GM10847 (cell line): ENCODE results near the gene TRIOBP.

ENCODE experiments used
- POLR2A ChIP-seq: IDR thresholded peaks from 2 replicates; pipeline ENCODE4 v1.6.1; 2011; ENCODE audit not compliant: insufficient read length; ENCODE audit errors: extremely low read depth

TRIOBP gene

DNA sequence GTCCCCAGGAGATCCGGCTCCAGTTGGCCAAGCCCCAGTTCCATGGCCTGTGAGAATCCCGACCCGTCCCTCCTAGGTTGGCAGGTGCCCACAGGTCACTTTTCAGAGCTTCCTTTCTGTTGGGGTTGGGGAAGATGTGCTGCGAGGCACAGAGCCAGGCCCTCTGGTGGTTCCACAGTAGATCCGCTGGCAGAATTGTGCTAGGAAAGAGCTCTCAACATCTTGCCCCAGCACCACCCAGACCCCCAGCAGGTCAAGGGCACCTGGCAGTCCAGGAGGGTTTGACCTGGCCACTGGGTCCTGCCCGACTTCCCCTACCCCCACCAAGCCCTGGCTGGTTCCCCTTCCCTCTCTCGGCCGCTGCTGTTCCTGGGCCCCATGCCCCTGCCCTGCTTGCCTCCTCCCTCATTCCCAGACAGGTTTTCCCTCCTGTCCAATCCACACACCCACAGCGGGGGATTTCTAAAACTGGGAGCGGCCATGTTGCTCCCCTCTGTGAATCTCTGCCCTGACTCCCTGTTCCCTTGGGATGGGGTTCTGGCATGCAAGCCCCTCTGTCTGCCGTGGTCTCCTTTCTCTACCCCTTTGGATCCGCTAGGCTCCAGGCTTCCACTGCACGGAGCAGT, 84.7 kb downstream of the TRIOBP start:
- TF ChIP-seq POLR2A: no peak

DNA sequence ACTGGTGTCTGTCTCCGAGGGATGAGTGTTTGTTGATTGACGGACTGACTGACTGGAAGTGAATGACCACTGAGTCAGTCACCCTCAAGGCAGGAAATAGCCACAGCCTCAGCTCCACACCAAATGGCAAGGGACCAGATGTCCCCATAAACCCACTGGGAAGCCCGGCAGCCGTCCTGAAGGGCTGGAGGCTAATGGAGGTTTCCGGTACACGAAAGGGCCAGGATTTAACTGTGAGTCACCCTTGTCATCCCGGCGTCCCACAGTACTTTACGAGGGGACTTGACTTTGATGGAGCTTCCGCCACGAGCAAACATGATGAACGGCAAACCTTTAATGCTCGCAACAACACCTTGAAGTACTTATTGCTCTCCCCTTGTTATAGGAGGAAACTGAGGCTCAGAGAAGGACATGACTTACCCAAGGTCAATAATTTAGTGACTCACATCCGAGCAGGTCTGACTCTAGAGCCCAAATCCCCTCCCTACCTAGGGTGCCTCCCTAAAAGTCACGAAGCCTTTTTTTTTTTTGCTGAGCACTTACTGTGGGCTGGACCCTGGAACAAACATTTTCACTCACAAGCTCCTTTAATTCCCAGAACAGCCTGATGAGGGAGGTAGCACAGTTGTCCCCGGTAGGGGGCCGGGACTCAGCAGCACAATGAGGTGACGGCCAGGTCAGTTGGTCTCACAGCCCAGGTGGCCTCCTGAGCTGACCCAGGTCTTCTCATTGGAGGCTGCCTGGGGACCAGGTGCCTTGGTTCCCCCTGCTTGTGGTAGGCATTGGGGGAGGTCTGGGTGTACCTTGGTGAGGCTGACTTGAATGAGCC, 85.7 kb downstream of the TRIOBP start:
- no peak for TF ChIP-seq POLR2A

DNA sequence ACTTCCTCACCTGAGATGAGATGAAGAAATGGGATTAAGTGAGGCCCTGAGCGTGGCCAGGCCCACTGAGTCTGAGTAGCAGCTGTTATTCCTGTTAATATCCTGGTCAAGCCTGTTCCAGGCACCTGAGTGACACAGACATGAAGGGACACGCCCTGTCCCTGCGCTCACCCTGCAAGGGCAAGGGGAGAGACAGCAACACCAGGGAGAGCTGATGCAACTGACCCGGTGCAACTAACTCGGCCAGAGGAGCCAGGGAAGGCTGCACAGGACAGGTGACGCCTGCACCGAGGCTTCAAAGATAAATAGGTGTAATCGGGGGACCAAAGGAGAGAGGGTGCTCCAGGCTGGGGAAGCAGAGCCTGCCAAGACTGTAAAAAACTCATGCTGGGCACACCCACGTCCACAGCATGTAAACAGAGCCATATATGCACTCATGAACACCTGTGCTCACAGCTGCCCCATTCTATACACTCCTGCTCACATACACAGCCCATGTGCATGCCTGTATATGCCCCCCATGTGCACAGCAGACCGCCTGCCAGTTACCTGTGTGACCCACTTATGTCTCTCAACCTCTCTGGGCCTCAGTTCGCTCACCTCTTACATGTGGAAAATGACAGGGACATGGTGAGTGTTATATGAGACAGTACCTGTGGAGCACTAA, 88.1 kb downstream of the TRIOBP start:
- no peak for TF ChIP-seq POLR2A

DNA sequence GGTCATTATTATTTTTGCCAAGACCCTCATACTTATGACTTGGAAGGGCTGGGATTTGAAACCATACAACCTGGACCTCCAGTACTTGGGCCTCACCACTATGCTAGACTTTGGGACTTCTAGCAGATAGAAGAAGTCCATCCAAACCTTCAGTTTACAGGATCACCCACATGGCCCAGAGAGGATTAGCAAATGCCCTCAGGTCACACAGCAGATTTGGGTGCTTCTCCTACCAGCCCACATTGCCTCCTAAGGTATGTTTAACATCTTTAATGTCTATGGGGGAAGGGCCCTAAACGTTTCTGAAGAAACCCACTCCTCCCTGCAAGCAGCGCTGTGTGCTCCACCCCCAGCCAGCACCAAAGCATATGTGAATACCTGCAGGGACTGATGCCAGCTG, 93.4 kb downstream of the TRIOBP start:
- no peak for TF ChIP-seq POLR2A

DNA sequence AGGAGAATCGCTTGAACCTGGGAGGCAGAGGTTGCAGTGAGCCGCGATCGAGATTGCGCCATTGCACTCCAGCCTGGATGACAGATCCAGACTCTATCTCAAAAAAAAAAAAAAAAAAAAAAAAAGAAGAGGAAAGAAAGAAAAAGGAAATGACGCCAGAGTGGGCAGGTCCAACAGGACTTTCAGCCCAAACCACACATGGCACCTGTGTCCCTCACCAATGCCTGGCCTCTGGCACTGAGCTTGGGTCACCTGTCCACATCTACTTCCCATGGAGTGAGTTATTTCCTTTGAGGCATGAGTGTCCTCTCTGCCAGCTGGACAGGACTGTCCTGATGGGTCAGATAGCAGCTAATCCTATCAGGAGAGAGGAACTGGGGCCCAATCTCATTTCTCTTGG, 95.6 kb downstream of the TRIOBP start:
- no peak for TF ChIP-seq POLR2A

DNA sequence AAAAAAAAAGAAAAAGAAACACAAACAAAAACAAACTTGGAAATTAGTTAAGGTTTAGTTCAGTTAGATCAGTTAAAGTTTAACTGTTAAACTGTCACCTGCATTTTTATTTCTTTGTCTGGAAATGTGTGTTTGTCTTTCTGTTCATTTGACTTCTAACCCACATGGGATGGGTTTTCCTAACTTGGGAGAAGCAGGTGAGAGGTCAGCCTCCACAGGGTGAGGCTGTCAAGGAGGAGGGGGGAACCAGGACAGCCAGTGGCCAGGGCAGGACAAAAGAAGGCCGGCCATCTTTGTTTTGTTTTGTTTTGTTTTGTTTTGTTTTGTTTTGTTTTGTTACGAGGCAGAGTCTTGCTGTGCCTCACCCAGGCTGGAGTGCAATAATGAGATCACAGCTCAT, 97.5 kb downstream of the TRIOBP start:
- TF ChIP-seq POLR2A: no peak

DNA sequence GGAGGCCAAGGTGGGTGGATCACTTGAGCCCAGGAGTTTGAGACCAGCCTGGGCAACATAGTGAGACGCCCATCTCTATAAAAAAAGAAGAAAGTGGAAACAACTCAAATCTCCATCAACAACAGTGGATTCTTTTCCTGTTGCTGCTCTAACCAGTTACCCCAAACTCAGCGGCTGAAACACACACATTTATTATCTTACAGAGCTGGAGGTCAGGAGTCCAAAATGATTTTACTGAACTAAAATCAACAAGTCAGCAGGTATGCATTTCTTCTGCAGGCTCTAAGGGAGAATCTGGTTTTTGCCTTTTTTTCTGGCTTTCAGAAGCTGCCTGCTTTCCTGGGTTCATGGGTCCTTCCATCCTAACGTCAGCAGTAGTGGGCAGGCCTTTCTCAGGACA, 99.2 kb downstream of the TRIOBP start:
- no peak for TF ChIP-seq POLR2A

DNA sequence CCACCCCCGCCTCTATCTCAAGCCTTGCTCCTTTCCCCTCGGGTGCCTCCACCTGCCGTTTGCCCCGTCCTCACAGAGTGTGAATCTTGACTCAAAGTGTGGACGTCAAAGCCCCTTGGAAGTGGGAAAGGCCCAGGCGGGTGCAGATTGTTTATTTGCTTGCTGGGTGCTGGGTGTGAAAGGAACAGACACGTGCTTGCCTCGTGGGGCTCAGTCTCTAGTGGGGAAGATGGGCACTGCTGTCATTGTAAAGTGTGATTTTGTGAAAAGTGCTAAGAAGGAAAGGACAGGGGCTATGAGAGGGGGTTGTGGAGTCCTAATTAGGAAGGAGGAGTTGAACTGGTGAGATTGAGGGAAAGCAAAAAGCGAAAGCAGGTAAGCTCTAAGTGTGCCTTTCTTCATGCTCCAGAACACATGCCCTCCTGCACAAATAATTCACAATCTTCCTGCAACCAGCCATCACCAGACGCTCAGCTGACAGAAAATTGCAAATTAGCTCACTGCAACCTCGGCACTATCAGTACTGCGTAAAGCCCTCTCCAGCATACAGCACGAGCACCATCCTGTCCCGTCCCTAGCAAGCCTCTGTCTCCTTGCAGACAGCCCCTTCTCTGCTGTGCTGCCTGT, 101.1 kb downstream of the TRIOBP start:
- TF ChIP-seq POLR2A: no peak

DNA sequence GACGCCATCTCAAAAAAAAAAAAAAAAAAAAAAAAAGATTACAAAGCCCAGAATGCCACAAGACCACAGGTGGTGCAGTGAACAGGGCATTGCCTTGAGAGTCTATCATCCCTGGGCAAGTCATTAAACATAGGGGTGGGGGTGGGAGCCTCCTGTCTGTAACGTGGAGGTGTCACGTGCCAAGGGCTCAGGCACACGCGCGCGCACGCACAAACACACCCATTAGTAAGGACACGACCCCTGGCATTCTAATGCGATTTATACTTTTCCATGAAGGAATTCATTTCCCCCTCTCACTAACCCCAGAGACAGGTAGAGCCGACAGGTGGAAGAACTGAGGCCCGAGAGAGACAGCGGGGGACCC, 105.1 kb downstream of the TRIOBP start:
- TF ChIP-seq POLR2A: no peak

DNA sequence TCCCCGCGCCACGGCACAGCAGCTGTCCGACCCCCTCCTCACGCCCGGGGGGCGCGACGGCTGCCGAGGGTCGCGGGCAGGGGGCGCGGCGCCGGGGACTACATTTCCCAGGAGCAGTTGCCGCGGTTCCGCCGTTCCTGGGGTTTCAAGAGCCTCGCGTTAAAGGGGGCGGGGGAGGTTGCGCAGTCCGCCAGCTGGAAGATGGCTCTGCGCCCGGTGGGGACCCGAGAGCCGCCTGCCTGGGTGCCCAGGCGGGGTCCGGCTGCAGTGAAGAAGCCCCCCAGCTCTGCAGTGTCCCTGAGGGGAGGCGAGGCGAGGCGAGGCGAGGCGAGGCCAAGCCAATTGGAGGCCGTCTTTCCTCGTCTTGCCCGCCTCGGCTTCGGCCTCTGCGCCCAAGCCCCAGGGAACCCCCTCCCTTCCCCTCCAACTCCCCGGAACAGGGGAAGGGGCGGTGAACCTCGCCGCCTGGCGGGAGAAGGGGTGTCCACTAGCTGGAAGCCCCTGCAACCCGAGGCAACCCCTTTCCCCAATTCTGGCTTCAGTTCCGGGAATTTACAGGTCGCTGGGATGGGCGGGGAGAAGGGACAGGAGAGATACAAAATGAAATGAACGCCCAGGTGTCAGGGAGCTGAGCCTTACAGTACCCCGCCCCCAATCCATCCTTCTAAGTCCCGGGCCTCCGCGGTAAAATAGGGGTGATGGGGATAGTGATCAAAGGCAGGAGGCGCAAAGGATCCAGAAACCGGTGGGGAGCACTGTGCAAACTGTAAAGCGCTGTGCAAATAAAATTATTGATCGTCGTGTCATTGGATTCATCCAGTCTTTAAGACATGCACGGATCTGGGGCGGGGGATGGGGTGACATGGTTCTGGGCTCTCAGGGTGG, 105.7 kb downstream of the TRIOBP start:
- no peak for TF ChIP-seq POLR2A

DNA sequence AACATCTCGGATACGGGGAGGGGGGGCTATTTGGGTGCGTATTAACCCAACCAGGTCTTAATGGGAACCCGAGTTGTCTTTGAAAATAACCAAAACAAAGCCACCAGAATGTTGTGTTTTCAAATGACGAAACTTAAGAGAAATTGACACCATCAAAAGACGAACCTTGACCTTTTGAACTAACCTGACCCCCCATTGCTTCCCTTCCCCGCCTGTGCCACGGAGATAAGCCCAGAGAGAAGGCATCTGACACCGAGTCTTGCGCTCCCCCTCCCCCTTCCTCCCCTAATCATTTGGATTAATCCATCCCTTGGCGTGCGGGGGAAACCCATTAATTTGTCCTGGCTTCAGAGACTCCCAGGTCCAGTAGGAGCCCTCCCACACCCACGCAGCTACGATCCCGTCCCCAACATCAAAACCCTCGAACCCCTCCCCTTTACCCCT, 106.4 kb downstream of the TRIOBP start:
- no peak for TF ChIP-seq POLR2A

DNA sequence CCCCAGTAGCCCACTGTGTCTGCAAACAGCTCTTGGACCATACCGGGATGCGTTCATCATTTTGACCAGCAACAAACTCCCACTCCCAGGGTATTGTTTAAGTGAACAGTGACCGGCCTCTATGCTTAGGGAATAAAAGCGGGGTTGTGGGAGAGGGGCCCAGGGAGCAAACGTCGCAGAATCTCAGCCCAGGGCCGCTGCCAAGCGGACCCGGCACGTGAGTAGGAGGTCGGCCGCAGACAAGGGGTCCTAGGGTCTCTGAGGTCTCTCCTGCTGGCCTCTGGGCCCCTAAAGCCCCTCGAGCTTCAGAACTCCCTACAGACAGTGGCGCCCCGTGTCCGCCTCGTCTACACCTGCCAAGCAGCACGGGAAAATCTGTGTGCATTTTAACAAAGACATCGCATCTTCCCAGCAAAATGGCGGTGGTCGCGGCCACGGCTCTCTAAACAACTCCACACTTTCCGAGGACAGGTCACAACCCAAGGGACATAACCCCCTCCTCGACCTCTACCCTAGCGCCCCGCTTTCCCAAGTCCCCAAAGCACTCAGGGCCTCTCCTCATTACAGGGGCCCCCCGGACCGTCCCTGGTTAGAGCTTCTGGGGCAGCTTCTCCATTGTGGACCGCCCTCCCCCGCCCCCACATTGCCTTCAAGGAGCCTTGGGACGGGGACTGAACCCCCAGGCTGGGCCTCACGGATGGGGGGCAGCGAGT, 106.9 kb downstream of the TRIOBP start:
- no peak for TF ChIP-seq POLR2A

DNA sequence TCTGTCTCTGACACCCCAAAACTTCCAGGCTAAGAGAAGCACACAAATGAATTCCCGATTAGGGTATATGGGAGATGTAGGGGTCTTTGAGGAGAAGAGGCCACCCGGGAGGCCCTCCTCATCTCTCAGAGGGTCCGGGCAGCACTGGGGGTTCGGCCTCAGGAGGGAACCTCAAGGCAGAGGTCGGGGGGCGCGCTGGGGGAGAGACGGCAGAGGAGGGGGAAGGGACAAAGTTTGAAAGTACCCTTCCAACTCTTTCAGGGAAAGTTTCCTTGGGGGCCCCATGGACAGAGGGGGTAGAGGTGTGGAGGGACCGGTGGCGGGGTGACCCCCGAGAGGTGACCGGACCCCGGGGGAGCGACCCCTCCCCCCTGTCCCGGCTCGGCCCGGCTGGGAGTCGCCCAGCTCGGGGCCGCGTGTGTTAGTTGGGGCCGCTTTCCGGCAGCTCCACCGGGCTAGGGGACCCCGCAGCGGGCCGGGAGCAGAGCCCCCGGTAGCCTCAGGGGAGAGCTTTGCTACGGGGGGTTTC, 107.6 kb downstream of the TRIOBP start:
- TF ChIP-seq POLR2A: no peak
